HG03378 (cell line): ENCODE measurements around the gene CYP26B1.

ENCODE experiments used
- ATAC-seq: cut with Tn5 transposase; IDR thresholded peaks from one replicate; pipeline ENCODE4 v1.9.1; 2021; ENCODE audit warnings: mild to moderate bottlenecking, moderate library complexity; ENCODE audit not compliant: unreplicated experiment

Gene CYP26B1

DNA sequence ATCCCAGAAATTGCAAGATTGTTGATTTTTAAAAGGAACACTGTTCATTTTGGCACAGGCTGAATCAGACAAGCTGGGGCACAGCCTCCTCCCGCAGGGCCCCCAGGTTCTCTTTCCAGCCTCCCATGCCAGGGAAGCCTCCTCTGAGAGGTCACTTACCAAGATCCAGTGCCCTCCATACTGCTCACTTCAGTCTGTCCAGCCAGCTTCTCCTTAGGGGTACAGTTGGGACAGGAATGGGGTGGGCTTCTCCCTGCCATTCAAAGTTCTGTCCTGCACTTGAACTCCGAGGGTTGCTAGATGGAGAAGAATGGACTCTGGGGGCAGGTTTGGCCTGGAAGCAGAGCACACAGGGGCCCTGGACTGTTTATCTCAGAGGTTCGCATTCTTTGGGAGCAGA, 7.5 kb upstream of the CYP26B1 start:
- ATAC-seq: no peak

- no peak for ATAC-seq
Measured at GRCh38 chr2:72154386-72154975, 6.8 kb upstream of the CYP26B1 start.

DNA sequence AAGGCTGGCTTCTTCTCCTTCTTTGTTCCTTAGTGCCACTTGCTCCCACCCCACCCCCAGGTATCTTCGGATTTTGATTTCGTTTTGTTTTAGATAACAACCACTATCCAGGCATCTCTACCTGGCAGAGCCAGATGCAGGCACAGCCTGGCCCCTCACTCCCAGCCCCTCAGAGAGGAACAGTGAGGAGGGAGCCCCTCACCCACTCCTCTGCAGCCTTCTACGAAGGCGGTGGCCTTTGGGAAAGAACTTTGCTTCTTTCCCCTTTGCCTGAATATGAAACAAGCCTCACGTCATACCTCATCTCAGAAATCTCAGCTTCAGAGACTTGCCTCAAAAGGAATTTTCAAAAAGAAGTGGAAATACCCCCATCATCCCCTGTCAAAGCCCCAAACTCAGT, 6.3 kb upstream of the CYP26B1 start:
- ATAC-seq: no peak

- no peak for ATAC-seq
Measured at GRCh38 chr2:72153026-72153791, 5.5 kb upstream of the CYP26B1 start.

GRCh38 chr2:72150861-72151356, 3.2 kb upstream of the CYP26B1 start:
- ATAC-seq: no peak

- ATAC-seq: peak; percentile 78
Measured at GRCh38 chr2:72150157-72150860, 2.6 kb upstream of the CYP26B1 start.

DNA sequence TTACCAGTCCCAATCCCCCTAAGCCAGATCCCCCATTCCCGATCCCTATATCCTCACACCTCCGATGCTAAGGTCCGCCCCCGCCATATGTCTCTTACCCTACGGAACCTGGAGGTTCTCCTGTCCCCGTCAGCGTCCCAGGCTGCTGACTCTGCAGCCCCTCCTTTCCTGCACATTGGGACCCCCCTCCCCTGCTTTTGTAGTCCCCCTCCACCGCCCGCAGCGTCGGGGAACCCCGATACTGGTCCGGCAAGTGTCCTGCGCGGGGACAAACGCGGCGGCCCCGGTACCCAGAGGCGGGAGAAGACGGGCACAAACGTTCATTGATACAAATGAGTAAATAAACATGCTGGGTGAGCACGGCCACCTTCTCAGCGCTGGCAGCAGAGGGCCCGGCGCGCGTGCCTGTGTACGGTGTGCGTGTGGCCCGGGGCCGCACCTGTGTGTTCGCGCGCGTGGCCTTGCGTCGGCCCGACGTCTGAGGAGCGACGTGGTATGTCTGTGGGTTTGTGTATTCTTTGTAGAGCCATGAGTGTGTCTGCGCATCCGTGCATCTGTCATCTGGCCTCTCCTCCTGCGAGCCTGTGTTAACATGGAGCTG, 2.0 kb upstream of the CYP26B1 start:
- ATAC-seq: peak; percentile 7

DNA sequence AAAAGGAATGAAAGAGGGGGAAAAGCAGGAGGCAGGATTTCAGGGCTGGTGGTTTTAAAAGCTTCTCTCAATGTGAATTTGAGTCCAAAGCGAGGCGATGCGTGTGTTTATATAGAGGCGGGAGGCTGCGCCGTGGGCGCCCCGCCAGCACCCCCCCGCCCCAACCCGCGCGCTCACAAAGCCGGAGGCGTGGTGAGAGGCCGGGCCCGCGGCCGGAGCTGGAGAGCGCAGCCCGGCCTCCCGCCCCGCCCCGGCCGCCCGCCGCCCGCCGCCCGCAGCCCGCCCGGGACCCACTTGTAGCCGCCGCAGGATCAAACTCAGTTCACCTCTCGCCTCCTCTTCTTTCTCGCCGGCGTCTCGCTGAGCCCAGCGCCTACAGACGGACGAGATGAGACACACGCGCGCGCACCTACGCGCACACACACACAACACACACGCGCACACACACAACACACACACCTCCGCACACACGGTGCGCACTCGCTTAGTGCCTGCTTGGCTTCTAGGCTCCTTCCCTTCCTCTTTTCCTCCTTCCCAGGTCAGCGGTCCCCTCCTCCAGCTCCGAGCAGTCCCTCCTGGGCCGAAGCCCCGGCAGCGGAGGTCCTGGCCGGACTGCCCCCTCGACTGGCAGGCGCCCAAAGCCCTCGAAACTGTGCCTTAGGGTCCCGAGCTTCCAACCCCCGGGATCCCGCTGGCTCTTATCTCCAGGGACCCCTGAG, 1.3 kb upstream of the CYP26B1 start:
- ATAC-seq: no peak

- ATAC-seq: no peak
Measured at GRCh38 chr2:72148003-72148836, 558 bp upstream of the CYP26B1 start.

DNA sequence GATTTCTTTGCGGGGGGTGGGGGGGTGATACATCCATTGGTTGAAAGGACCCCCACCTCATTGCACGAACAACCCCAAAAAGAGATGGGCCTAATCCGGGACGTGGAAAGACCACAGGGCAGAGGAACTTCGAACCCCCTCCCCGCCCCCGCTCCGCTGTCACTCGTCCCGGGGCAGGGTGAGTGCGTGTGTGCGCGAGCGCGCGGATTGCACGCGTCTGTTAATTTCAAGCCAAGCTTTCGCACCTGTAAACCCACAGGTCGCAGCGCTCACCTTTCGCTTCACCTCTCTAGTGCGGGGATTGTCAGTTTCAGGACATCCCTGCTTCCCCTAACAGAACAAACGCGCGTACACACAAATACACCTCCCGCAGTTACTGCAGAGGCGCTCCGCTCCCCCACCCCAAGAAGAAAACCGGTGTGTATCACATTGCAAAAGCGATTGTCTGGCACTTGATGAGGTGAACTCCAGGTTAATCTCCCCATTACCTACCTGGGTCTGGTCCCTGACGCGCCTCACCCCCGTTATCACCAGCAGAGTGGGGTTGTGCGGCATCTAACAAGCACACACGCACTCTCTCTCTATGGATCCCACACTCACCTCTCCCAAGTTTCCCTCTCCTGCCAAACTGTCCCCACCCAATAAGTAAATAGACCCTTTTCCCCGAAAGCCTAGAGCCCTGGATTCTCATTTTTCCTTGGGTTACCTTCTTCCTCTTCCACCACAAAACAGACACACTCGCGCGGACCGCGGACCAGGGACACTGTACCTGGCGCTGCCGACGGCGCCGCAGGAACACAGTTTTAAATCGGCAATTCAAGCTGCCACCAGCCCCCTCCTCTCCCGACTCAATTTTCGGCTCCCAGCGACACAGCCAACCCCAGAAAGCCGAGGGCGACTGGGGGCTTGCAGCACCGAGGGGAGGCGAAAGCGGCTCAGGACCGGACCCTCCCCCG, 1.0 kb downstream of the CYP26B1 start:
- no peak for ATAC-seq

- ATAC-seq: no peak
Measured at GRCh38 chr2:72145658-72146329, 1.9 kb downstream of the CYP26B1 start.

- ATAC-seq: no peak
Measured at GRCh38 chr2:72145289-72145657, 2.4 kb downstream of the CYP26B1 start.

- ATAC-seq: no peak
Measured at GRCh38 chr2:72144632-72145288, 2.9 kb downstream of the CYP26B1 start.

DNA sequence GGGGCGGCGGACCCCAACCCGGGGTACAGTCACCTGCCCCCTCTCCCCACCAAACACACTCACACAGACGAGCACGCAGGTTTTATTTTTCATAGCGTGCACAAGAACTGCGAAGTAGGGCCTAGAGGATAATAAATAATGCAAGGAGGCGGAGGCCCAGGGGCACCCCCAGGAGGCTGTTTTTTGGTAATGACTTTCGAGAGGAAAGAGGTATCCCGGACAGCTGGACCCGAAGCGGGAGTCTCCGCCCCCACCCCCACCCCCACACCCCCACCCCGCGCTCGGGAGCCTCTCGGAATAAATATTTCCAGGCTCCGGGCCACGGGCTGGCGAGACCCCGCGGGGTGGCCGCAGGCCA, 3.4 kb downstream of the CYP26B1 start:
- no peak for ATAC-seq

DNA sequence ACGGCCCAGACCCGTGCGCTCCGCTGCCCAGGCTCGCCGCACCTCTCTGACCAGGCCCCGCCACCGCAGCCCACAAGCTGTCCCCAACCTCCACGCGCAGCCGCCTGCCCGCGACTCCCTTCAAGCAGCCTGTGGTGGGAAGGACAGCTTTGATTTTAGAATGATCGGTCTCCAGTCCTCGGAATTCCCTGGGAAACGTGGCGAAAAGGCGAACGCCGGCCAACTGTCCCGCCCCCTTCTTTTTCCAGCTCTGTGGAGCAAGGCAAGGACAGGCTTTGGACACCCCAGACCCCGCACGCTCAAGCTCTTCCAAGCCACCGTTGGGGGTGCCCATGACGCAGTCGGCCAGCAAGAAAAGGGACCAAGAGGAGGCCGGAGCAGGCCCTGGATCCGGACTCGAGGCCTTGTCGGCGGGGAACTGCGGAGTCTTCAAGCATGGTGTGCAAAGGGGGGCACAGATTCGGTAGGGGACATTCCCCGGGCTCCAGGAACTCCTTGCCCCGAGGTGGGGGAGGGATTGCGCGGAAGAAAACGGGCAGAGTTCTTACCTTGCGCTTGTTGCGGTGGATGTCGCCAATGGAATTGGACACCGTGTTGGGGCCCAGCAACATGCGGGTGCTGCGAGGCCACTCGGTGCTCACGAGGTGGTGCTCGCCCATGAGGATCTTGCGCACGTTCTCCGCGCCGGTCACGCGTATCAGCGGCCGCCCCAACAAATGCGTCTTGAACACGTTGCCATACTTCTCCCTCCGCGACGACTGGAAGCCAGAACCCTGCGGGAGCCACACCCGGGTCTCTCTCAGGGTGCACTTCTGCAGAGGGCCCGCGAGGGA, 4.0 kb downstream of the CYP26B1 start:
- no peak for ATAC-seq

- ATAC-seq: no peak
Measured at GRCh38 chr2:72142570-72143440, 4.9 kb downstream of the CYP26B1 start.
